ENCODE results near the gene ERCC2.

DNA sequence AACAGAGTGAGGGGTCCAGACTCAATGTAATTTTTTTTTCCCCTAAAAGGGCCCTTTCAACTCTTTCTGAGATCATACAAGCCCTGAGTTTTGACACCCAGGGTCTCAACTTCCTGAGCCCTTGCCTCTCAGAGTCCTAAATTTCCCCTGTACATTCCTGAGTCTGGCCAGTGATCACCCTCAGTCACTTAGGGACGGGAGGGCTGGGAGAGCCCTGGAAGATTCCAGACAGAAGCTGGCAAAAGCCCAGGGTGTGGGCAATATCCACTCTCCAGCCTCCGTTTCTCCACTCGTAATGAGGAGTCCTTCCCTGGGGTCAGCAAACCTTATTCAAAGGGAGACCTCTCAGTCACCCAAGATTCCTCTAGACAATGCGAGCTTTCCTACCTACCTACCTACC is 32.9 kb upstream of the ERCC2 start:
- TF ChIP-seq, protein P1, sequence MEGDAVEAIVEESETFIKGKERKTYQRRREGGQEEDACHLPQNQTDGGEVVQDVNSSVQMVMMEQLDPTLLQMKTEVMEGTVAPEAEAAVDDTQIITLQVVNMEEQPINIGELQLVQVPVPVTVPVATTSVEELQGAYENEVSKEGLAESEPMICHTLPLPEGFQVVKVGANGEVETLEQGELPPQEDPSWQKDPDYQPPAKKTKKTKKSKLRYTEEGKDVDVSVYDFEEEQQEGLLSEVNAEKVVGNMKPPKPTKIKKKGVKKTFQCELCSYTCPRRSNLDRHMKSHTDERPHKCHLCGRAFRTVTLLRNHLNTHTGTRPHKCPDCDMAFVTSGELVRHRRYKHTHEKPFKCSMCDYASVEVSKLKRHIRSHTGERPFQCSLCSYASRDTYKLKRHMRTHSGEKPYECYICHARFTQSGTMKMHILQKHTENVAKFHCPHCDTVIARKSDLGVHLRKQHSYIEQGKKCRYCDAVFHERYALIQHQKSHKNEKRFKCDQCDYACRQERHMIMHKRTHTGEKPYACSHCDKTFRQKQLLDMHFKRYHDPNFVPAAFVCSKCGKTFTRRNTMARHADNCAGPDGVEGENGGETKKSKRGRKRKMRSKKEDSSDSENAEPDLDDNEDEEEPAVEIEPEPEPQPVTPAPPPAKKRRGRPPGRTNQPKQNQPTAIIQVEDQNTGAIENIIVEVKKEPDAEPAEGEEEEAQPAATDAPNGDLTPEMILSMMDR (IDR thresholded peaks at IDR 0.05; ENCODE audit: insufficient read depth, low read length, poor library complexity, severe bottlenecking) = no peak
- no peak for TF ChIP-seq EZH2phosphoT487 (conservative IDR thresholded peaks at IDR 0.05; ENCODE audit: low read length)
